MG63 (cell line): ENCODE measurements around the gene FOXP1. TPM values are rescaled to one million over a fixed set of nuclear protein-coding genes. Genes with fewer than 3 reads are reported as not detected.

Experiments used
- DNase-seq: peaks from one replicate; pipeline ENCODE4 v3.0.0-alpha.2; 2020
- H3K27me3 ChIP-seq: fragments of 250-450 bp; sonication (Bioruptor Pico); 2 replicates; pipeline ENCODE4 v1.5.1; 2020; ENCODE audit warnings: mild to moderate bottlenecking, moderate library complexity
- H3K36me3 ChIP-seq: fragments of 250-450 bp; sonication (Bioruptor Pico); 2 replicates; pipeline ENCODE4 v1.5.1; 2020; ENCODE audit warnings: mild to moderate bottlenecking, moderate library complexity
- H3K4me3 ChIP-seq: fragments of 250-450 bp; sonication (Bioruptor Pico); 2 replicates; pipeline ENCODE4 v1.5.1; 2020; ENCODE audit warnings: mild to moderate bottlenecking, moderate library complexity
- H3K9me3 ChIP-seq: fragments of 250-450 bp; sonication (Bioruptor Pico); 2 replicates; pipeline ENCODE4 v1.5.1; 2020; ENCODE audit warnings: mild to moderate bottlenecking, moderate library complexity
- total RNA-seq: library from RNA; depleted of rRNA; stranded (reverse); fragments of >200 nt; shearing (Covaris generic); gene quantifications from 2 replicates; pipeline ENCODE4 v1.2.3, GENCODE V29; 2014; ENCODE audit warnings: low replicate concordance

FOXP1 gene
- total RNA-seq, 1 experiment from 2014 or later, result 15.0 TPM

- Histone ChIP-seq H3K36me3 (no peaks in the 10 kb centered on the region), H3K4me3 (no peak overlapping the region), H3K27me3 (no peaks in the 10 kb centered on the region), H3K9me3 (no peaks in the 10 kb centered on the region)
- no peak for DNase-seq
Measured at GRCh38 chr3:71228156-71228866, 355.2 kb downstream of the FOXP1 start.

GRCh38 chr3:71227270-71227661 is 356.3 kb downstream of the FOXP1 start:
- Histone ChIP-seq H3K9me3 (no peaks in the 10 kb centered on the region), H3K27me3 (no peaks in the 10 kb centered on the region), H3K36me3 (no peaks in the 10 kb centered on the region), H3K4me3 (no peak overlapping the region)
- no peak for DNase-seq

- peak; percentile 23 for DNase-seq
- H3K4me3 ChIP-seq, result no peak overlapping the region
Measured at GRCh38 chr3:71226565-71227269, 356.8 kb downstream of the FOXP1 start.

GRCh38 chr3:71225951-71226564 is 357.5 kb downstream of the FOXP1 start:
- H3K4me3 ChIP-seq, result no peak overlapping the region
- H3K27me3 ChIP-seq, result no peaks in the 10 kb centered on the region
- no peaks in the 10 kb centered on the region for H3K36me3 ChIP-seq
- no peak for DNase-seq
- no peaks in the 10 kb centered on the region for H3K9me3 ChIP-seq

More at GRCh38 chr3:71226565-71227269, 356.8 kb downstream of the FOXP1 start:
- Histone ChIP-seq H3K27me3 (no peaks in the 10 kb centered on the region), H3K9me3 (no peaks in the 10 kb centered on the region), H3K36me3 (no peaks in the 10 kb centered on the region)

- no peaks in the 10 kb centered on the region for H3K27me3 ChIP-seq
- H3K4me3 ChIP-seq, result no peak overlapping the region
- H3K36me3 ChIP-seq, result no peaks in the 10 kb centered on the region
- H3K9me3 ChIP-seq, result no peaks in the 10 kb centered on the region
- DNase-seq, result no peak
Measured at GRCh38 chr3:71225002-71225684, 358.4 kb downstream of the FOXP1 start.

GRCh38 chr3:71219744-71220638 is 363.5 kb downstream of the FOXP1 start:
- no peaks in the 10 kb centered on the region for H3K36me3 ChIP-seq
- no peaks in the 10 kb centered on the region for H3K9me3 ChIP-seq
- DNase-seq, result no peak
- H3K4me3 ChIP-seq, result no peak overlapping the region
- H3K27me3 ChIP-seq, result no peaks in the 10 kb centered on the region

GRCh38 chr3:71218508-71218907 is 365.0 kb downstream of the FOXP1 start:
- Histone ChIP-seq H3K9me3 (no peaks in the 10 kb centered on the region), H3K27me3 (no peaks in the 10 kb centered on the region), H3K36me3 (no peaks in the 10 kb centered on the region), H3K4me3 (no peak overlapping the region)
- DNase-seq, result no peak

- no peaks in the 10 kb centered on the region for H3K9me3 ChIP-seq
- no peak overlapping the region for H3K4me3 ChIP-seq
- no peaks in the 10 kb centered on the region for H3K36me3 ChIP-seq
- H3K27me3 ChIP-seq, result no peaks in the 10 kb centered on the region
- DNase-seq, result no peak
Measured at GRCh38 chr3:71217640-71218222, 365.8 kb downstream of the FOXP1 start.

GRCh38 chr3:71215351-71215750 is 368.2 kb downstream of the FOXP1 start:
- Histone ChIP-seq H3K9me3 (no peaks in the 10 kb centered on the region), H3K27me3 (no peaks in the 10 kb centered on the region), H3K4me3 (no peak overlapping the region), H3K36me3 (no peaks in the 10 kb centered on the region)
- DNase-seq, result no peak

GRCh38 chr3:71214797-71215196 is 368.7 kb downstream of the FOXP1 start:
- H3K9me3 ChIP-seq, result no peaks in the 10 kb centered on the region
- H3K36me3 ChIP-seq, result no peaks in the 10 kb centered on the region
- no peaks in the 10 kb centered on the region for H3K27me3 ChIP-seq
- H3K4me3 ChIP-seq, result no peak overlapping the region
- no peak for DNase-seq

GRCh38 chr3:71214016-71214415 is 369.5 kb downstream of the FOXP1 start:
- DNase-seq, result no peak
- no peaks in the 10 kb centered on the region for H3K27me3 ChIP-seq

GRCh38 chr3:71211083-71211482 is 372.4 kb downstream of the FOXP1 start:
- no peaks in the 10 kb centered on the region for H3K9me3 ChIP-seq
- no peaks in the 10 kb centered on the region for H3K36me3 ChIP-seq
- no peak for DNase-seq
- no peaks in the 10 kb centered on the region for H3K27me3 ChIP-seq
- no peak overlapping the region for H3K4me3 ChIP-seq

More at GRCh38 chr3:71214016-71214415, 369.5 kb downstream of the FOXP1 start:
- Histone ChIP-seq H3K9me3 (no peaks in the 10 kb centered on the region), H3K4me3 (no peak overlapping the region), H3K36me3 (no peaks in the 10 kb centered on the region)

GRCh38 chr3:71210257-71211007 is 373.1 kb downstream of the FOXP1 start:
- Histone ChIP-seq H3K36me3 (no peaks in the 10 kb centered on the region), H3K4me3 (no peak overlapping the region), H3K27me3 (no peaks in the 10 kb centered on the region), H3K9me3 (no peaks in the 10 kb centered on the region)
- no peak for DNase-seq

GRCh38 chr3:71208211-71209095 is 375.1 kb downstream of the FOXP1 start:
- no peaks in the 10 kb centered on the region for H3K9me3 ChIP-seq
- DNase-seq, result peak; percentile 4
- H3K4me3 ChIP-seq, result no peak overlapping the region
- H3K36me3 ChIP-seq, result no peaks in the 10 kb centered on the region
- H3K27me3 ChIP-seq, result no peaks in the 10 kb centered on the region
